KOPT-K1 (cell line): Measurements from ENCODE around the gene ARHGEF25.
A peak's percentile ranks its signal among the peaks of the same experiment; 100 is the strongest.
"Not testable (repeated sequence)": the region's sequence is repeated elsewhere in the genome, so short reads cannot be mapped to it uniquely, and the experiment has no call there.

ENCODE experiments used
- H3K27ac ChIP-seq: fragments of 200-600 bp; sonication (generic); 2 replicates; pipeline ENCODE4 v1.5.1; 2016; ENCODE audit warnings: antibody characterized with exemption, mild to moderate bottlenecking, low read depth, low read length; ENCODE audit not compliant: poor library complexity, severe bottlenecking
- H3K36me3 ChIP-seq: fragments of 200-600 bp; sonication (generic); 2 replicates; pipeline ENCODE4 v1.5.1; 2017; ENCODE audit warnings: antibody characterized with exemption, mild to moderate bottlenecking, low read length, moderate library complexity; ENCODE audit not compliant: insufficient read depth
- H3K9me3 ChIP-seq: fragments of 200-600 bp; sonication (generic); 2 replicates; pipeline ENCODE4 v1.5.1; 2017; ENCODE audit warnings: antibody characterized with exemption, low read length, mild to moderate bottlenecking; ENCODE audit not compliant: insufficient read depth, poor library complexity, severe bottlenecking

The ARHGEF25 gene

GRCh38 chr12:57580466-57580795 is 30.8 kb upstream of the ARHGEF25 start:
- Histone ChIP-seq H3K36me3 (no peaks in the 10 kb centered on the region), H3K27ac (no peak overlapping the region), H3K9me3 (no peaks in the 10 kb centered on the region)

GRCh38 chr12:57581802-57582201 is 29.4 kb upstream of the ARHGEF25 start:
- H3K9me3 ChIP-seq, result no peaks in the 10 kb centered on the region
- no peak overlapping the region for H3K27ac ChIP-seq
- no peaks in the 10 kb centered on the region for H3K36me3 ChIP-seq

- H3K36me3 ChIP-seq, result no peaks in the 10 kb centered on the region
- no peaks in the 10 kb centered on the region for H3K9me3 ChIP-seq
- H3K27ac ChIP-seq, result no peak overlapping the region
Measured at GRCh38 chr12:57582440-57582839, 28.8 kb upstream of the ARHGEF25 start.

GRCh38 chr12:57583008-57583831 is 28.0 kb upstream of the ARHGEF25 start:
- Histone ChIP-seq H3K36me3 (no peaks in the 10 kb centered on the region), H3K27ac (no peak overlapping the region), H3K9me3 (no peaks in the 10 kb centered on the region)

- Histone ChIP-seq H3K36me3 (no peaks in the 10 kb centered on the region), H3K27ac (no peak overlapping the region), H3K9me3 (no peaks in the 10 kb centered on the region)
Measured at GRCh38 chr12:57584050-57584449, 27.2 kb upstream of the ARHGEF25 start.

GRCh38 chr12:57584690-57585089 is 26.5 kb upstream of the ARHGEF25 start:
- Histone ChIP-seq H3K27ac (no peak overlapping the region), H3K9me3 (no peaks in the 10 kb centered on the region), H3K36me3 (no peaks in the 10 kb centered on the region)

GRCh38 chr12:57585156-57585555 is 26.1 kb upstream of the ARHGEF25 start:
- no peaks in the 10 kb centered on the region for H3K9me3 ChIP-seq
- H3K27ac ChIP-seq, result no peak overlapping the region
- no peaks in the 10 kb centered on the region for H3K36me3 ChIP-seq

GRCh38 chr12:57586128-57586527 is 25.1 kb upstream of the ARHGEF25 start:
- Histone ChIP-seq H3K9me3 (no peaks in the 10 kb centered on the region), H3K36me3 (no peaks in the 10 kb centered on the region), H3K27ac (no peak overlapping the region)

GRCh38 chr12:57586832-57587429 is 24.3 kb upstream of the ARHGEF25 start:
- Histone ChIP-seq H3K27ac (no peak overlapping the region), H3K36me3 (no peaks in the 10 kb centered on the region), H3K9me3 (no peaks in the 10 kb centered on the region)

- H3K27ac ChIP-seq, H3K9me3 ChIP-seq, H3K36me3 ChIP-seq: not testable (repeated sequence)
Measured at GRCh38 chr12:57588951-57589610, 22.2 kb upstream of the ARHGEF25 start.

GRCh38 chr12:57590479-57590863 is 20.8 kb upstream of the ARHGEF25 start:
- H3K27ac ChIP-seq, result peak overlapping the region; percentile 37
- peaks cover 13% of the 10 kb centered on the region for H3K36me3 ChIP-seq
- H3K9me3 ChIP-seq, result no peaks in the 10 kb centered on the region

- peaks cover 20% of the 10 kb centered on the region for H3K36me3 ChIP-seq
- no peaks in the 10 kb centered on the region for H3K9me3 ChIP-seq
- H3K27ac ChIP-seq, result peak within 1 kb of the TSS; percentile 37
Measured at GRCh38 chr12:57590864-57591781, 20.1 kb upstream of the ARHGEF25 start, which contains the start of gene PIP4K2C. PIP4K2C (plus strand) TSS chr12:57591192; CDS start chr12:57591290, 98 bp downstream.

- Histone ChIP-seq H3K36me3 (peaks cover 26% of the 10 kb centered on the region), H3K27ac (peak overlapping the region; percentile 37), H3K9me3 (no peaks in the 10 kb centered on the region)
Measured at GRCh38 chr12:57591782-57592325, 19.4 kb upstream of the ARHGEF25 start.

- H3K27ac ChIP-seq, result no peak overlapping the region
- H3K9me3 ChIP-seq, result no peaks in the 10 kb centered on the region
- peaks cover 34% of the 10 kb centered on the region for H3K36me3 ChIP-seq
Measured at GRCh38 chr12:57592551-57593165, 18.6 kb upstream of the ARHGEF25 start.
